COLO829 (cell line): ENCODE data around the gene TNFSF11.
"Not testable (repeated sequence)": the region's sequence is repeated elsewhere in the genome, so short reads cannot be mapped to it uniquely, and the experiment has no call there.

Experiments used
- DNase-seq: peaks from one replicate; pipeline ENCODE4 v3.0.0; 2012; ENCODE audit warnings: low spot score

The TNFSF11 gene

GRCh38 chr13:42560320-42560719 lies 13.6 kb upstream of the TNFSF11 start:
- DNase-seq = not testable (repeated sequence)

- DNase-seq = no peak
Observed at GRCh38 chr13:42561752-42562467, 12.0 kb upstream of the TNFSF11 start.

GRCh38 chr13:42567906-42568305 lies 6.0 kb upstream of the TNFSF11 start:
- no peak for DNase-seq

DNA sequence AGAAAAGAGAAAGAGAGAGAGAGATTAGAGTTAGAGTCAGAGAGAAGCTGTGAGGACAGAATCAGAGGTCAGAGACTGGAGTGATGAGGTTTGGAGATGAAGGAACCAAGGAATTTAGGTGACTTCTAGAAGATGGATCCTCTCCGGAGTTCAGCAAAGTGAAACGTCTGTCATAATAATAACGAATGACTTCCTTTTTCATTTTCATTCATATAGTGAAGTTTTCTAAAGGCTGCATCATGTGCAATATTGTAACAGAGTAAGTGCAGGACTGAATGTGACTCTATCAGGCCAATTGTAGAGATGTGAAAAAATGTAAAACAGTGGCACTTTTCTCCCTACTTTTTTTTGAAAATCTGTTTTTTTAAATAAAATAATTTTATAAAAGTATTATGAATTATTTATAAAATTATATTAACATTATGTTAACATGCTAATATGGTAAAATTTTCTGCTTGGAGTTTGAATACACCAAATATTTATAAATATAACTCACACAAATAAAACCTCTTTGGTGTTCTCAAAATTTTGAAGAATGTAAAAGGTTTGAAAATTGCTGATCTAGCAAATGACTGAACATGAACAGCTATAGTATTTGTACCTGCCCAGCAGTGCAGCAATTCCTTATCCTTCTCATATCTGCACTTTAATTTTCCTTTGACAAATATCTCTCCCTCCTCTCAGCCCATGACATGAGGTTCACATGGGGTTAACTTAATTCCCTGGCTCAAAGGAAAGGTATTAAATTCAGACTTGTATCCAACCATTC lies 4.2 kb upstream of the TNFSF11 start:
- no peak for DNase-seq

- DNase-seq = no peak
Observed at GRCh38 chr13:42571895-42572294, 2.1 kb upstream of the TNFSF11 start.

DNA sequence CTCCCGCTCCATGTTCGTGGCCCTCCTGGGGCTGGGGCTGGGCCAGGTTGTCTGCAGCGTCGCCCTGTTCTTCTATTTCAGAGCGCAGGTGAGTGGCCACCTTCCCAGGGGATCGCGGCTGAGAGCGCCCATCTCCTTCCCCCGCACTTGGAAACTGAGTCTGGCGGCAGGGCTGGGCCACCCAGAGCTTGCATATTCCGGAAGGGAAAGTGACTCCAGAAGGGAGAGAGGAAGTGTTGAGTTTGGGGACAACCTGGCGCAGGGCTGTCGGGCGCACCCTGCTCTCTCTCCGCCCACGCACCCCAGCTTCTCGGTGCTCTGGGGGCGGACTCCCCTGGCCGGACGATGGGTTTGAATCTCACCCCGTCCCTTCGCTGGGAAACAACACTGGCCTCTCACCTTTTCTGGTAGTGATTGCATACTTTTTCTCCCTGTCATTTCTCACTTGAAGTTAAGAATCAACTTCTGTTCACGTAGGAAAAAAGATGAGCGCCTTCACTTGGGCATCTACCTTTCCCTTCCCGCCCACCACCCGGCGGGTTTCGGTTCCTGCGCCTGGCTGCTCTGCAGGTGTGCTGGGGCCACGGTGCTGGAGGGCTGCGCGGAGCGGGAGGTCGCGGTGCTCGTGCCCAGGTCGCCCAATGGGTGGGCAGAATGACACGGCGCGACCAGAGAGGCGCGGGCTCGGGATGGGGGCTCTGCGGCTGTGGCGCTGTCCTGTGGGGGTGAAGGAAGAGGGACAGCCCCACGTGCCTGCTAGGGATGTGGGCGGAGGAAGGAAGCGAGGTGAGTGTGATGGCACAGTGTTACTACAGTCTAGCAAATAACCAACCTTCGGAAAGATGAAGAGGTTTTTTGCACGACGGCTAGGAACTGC lies 721 bp downstream of the TNFSF11 start:
- DNase-seq = no peak

GRCh38 chr13:42575938-42576337 lies 2.0 kb downstream of the TNFSF11 start:
- no peak for DNase-seq

GRCh38 chr13:42577538-42577937 lies 3.6 kb downstream of the TNFSF11 start:
- no peak for DNase-seq

DNA sequence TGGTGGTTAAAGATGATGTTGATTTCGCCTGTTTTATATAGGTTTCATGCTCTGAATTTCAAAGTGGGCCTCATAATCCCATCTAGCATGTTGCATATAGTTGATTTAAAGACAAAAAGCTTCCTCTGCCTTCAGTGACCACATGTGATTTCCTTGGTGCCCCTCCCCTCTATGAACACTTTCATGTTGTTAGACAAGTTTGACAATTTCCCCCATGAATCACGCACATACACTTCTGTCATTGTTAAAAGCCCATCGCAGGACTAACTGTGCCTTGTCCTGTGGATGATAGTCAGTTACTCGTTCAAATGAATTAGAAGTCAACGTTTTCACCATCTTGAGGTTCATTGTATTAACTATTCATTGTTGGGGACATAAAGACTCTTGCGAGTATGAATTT lies 6.7 kb downstream of the TNFSF11 start:
- DNase-seq = no peak

GRCh38 chr13:42581427-42581826 lies 7.5 kb downstream of the TNFSF11 start:
- no peak for DNase-seq

GRCh38 chr13:42591602-42592001 lies 17.6 kb downstream of the TNFSF11 start:
- no peak for DNase-seq

GRCh38 chr13:42592915-42593900 lies 19.3 kb downstream of the TNFSF11 start:
- no peak for DNase-seq

GRCh38 chr13:42594481-42595252 lies 20.7 kb downstream of the TNFSF11 start:
- DNase-seq = peak; percentile 80

- DNase-seq = no peak
Observed at GRCh38 chr13:42595253-42595571, 21.3 kb downstream of the TNFSF11 start.

DNA sequence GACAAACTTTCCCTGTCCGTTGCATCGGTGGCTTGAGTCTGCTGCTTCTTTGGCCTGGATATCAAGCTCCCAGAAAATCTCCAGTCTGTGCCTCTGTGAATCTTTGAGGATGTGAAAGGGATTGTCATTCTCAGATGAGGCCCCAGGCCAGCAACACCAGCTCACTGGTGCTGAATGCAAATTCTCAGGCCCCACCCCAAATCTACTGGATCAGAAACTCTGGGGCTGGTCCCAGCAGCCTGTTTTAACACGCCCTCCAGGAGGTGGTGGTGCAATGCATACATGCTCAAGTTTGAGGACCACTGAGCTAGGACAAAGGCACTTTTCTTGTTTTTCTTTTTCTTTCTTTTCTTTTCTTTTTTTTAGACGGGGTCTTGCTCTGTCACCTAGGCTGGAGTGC lies 23.6 kb downstream of the TNFSF11 start:
- DNase-seq = no peak

DNA sequence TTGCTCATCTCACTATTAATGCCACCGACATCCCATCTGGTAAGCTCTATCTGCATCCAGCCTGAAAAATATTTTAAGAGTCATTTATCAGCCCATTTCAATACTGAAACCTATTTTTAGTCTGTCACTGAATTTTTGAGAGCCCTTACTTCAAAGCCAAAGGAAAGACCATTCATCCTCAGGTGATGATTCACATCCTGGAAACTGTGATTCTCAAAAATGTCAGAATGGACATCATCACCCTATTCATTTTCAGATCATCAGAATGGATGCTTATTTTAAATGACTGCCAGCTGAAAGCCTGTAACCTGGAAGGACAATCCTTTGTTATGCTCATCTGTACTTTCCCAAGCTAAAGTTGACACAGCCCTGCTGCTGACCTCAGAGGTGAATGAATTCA lies 27.0 kb downstream of the TNFSF11 start:
- no peak for DNase-seq

DNA sequence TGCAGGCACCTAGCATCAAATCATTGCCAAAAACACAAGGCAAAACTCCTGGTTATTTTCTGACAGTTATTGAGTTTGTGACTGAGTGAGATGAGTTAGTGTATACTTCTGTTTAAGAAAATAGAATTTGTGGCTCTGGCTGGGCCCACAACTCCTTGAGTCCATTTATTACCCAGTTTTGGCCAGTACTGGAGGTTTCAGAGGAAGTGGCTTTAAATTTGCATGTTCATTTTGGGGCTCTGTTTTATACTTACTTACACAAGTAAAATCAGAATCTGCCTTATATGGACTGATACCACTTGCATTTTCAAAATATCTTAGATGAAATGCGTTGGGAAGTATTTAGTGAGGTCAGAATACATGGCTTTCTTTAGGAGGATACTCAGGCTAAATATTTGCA lies 29.0 kb downstream of the TNFSF11 start:
- no peak for DNase-seq

DNA sequence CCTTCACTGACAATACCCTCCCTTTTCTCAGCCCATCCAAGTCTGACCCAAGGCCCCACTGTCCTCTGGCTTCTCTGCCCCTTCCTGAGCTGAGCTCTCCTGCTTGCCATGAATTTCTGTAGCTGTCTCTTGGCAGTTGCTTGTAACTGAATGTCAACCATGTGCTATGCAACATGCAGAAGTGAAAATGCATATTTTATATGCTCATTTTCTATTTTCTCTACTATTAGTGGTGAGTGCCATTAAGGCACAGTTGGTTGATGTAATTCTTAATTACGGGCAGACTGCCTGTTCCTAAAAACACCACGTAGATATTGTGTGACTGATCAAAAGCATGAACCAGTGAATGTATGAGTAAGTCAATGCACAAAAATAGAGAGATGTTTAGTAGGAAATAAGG lies 29.6 kb downstream of the TNFSF11 start:
- DNase-seq = no peak

GRCh38 chr13:42607546-42607945 lies 33.6 kb downstream of the TNFSF11 start:
- DNase-seq = no peak

DNA sequence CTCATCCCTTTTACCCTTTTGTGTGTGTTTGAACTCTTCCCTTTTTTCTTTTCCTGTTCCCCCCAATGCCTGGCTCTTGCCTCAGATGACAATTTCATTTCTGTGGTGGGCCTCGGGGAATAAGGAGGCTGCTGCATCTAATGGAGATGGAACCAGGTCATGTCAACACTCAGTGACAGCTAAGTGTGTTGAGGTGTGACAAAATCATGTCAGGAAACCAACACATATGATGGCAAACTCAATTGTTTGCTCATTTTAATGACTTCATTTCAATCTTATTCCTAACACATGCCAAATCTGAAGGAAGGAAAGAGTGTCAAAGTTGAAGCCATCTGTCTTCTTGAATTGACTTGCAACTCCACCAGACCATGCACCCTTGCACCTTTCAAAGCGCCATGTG lies 36.7 kb downstream of the TNFSF11 start:
- DNase-seq = no peak
